Measurements from ENCODE around the gene PDXK.

Gene PDXK

DNA sequence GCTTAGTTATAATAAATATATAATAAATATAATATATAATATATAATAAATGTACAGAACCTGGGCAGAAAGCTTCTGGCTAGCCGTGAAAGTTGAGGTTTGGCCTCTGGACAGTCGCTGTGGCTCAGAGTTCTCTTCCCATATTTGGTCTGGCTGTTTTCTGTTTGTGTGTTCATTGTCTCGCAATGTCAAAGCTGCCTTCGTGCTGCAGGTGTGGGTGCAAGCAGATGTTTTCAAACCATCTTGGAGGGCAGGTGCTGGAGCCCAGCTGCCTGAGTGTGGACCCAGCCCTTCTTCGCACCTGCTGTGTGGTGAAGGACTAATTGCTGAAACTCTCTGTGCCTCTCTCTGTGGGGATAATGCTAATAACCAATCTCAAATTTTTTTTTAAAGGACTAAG lies 60.7 kb downstream of the PDXK start:
- DNase-seq = no peak

DNA sequence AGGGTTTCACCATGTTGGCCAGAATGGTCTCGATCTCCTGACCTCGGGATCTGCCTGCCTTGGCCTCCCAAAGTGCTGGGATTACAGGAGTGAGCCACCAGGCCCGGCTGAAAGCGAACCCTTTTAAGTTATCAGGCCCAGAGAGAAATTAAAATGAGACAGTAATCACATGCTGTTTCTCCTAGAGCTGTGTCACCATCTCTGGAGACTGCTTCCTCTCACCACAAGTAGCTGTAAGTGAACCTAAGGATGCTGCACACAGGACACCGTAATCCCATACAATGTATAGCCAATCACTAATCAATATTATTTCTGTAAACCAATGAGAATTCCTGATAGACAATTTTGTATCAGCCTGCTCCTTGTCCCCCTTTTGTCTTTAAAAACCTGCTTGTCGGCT lies 62.9 kb downstream of the PDXK start:
- no peak for DNase-seq

DNA sequence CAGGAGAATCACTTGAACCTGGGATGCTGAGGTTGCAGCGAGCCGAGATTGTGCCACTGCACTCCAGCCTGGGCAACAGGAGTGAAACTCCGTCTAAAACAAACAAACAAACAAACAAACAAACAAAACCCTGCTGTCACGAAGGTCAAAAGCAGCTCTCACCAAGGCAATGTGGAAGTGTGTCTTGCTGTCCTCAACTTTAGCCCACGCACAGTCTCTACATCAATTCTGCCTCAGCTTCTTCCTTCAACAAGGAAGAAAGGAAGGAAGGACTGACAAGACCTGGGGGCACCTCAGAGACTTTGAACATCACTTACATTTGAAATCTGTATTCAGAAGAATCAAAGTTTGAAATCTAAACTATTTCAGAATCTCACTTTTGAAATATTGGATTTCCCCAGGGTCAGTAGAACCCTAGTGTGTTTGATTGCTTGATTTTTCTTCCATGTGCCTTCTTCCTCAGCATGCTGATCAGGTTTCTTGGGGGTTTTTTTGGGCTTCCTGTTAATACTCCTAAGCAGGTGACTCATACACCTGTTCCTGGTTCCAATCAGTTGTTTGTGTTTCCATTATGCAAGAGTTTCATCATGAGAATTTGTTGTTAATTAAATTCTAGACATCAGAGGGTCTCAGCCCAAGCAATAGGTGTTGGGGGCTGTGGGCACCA lies 63.6 kb downstream of the PDXK start:
- DNase-seq = no peak

DNA sequence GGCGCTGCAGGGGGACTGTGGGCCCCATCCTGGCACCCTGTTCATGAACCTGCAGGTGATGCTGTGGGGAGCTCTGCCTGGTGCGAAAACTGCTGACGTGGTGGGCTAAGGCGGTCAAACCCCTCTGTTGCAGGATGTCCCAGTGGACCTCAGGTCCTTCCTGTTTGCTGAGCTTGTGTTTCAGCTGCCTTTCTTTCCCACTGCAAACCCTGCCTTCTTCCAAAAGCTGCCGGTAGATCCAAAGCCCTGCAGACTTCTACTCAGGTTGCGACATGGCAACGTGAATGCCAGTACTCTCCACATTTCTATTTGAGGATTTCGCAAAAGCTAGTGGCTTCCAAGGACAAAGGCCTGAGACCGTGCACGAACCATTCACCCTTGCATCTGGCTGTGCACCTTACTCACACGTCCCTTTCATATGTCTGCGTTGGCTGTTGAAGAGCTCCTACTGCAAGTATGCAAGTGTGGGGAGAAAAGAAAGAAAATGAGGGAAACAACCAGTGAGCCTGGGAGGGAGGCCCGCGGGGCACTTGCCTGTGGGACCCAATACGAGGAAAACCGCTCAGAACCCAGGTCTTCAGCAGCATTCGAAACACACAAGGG lies 64.3 kb downstream of the PDXK start:
- no peak for DNase-seq

DNA sequence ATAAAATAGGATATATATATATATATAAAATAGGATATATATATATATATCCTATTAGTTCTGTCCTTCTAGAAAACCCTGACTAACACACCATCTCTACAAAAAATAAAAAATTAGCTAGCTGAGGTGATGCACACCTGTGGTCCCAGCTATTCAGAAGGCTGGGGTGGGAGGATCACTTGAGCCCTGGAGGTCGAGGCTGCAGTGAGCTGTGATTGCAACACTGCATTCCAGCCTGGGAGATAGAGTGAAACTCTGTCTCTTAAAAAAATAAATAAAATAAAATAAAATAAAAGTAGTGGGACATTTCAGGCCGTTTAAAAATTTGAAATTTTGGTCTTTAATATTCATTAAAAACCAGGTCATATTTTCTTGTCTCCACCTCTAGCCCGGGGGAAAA lies 66.2 kb downstream of the PDXK start:
- DNase-seq = no peak

DNA sequence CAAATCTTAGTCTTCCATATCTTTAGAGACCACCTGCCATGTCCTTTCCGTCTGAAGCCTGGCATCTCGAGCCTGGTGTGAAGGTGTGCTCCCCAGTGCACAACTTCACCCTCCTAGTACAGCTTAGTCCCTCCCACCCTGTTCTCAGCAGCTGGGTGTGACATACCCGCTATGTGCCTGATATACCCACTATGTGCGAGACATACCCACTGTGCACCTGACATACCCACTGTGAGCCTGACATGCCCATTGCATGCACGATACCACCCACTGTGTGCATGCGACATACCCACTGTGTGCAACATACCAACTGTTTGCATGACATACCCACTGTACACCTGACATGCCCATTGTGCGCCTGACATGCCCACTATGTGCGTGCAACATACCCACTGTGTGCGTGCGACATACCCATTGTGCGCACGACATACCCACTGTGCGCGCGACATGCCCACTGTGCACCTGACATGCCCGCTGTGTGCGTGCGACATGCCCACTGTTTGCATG lies 67.4 kb downstream of the PDXK start:
- DNase-seq = no peak

DNA sequence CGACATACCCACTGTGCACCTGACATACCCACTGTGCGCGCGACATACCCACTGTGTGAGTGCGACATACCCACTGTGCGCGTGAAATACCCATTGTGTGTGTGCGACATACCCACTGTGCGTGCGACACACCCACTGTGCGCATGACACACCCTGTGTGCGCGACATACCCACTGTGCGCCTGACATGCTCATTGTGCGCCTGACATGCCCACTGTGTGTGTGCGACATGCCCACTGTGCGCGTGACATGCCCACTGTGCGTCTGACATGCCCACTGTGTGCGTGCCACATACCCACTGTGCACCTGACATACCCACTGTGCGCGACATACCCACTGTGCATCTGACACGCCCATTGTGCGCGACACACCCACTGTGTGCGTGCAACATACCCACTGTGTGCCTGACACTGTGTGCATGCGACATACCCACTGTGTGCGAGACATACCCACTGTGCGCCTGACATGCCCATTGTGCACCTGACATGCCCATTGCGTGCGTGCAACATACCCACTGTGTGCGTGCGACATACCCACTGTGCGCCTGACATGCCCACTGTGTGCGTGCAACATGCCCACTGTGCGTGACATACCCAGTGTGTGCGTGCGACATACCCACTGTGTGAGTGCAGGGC lies 68.0 kb downstream of the PDXK start:
- no peak for DNase-seq

DNA sequence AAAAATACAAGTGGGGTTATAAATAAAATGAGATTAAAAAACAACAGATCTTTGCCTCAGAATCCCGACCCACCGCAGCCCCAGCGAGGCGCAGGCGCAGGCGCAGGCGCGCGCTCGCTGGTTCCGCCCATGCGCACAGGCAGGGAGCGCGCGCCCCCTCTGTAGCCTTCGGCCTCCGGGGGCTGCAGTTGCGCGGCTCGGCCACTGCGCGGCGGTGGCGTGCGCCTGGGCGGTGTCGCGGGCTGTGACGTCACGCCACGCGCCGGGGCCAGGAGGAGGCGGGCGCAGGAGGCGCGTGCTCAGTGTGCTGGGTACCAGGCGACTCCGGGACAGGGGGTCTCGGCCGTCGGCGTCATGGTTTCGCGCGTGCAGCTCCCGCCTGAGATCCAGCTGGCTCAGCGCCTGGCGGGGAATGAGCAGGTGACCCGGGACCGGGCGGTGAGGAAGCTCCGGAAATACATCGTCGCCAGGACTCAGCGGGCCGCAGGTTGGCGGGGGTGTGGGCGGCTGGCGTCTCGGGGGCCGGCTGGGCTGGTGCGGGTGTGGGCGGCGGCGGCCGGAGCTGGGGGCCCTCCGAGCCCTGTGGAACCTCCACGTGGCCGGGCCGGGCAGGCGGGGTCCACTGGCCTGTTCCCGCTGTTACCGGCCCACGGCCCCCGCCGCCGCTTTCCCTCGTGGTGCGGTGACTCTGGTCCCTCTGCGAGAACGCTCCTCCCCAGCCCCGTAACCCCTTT lies 70.5 kb downstream of the PDXK start, which contains the start of gene RRP1:
RRP1 (plus strand) TSS at position 302 of the 734 bp plus-strand sequence; CDS start at position 355, 53 bp downstream.
- peak; percentile 7 to 94 (median 83) for DNase-seq

DNA sequence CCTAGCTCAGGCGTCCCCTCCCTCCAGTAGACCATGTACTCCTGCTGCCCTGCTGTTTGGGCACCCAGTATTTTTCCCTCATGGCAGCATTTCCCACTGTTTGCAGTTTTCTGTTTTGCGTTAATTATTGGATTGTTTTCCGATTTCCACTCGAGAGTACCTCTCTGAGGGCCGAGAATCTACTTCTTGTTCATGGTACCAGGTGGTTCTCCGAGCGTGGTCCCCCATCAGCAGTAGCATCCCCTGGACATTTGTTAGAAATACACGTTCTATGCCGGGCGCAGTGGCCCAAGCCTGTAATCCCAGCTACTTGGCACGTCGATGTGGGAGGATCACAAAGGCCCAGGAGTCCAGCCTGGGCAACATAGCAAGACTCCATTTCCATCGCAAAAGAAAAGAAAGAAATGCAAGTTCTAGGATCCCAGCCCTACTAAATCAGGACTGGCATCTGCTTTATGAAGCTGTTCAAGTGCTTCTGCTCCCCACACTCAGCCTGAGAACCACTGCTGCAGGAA lies 71.1 kb downstream of the PDXK start:
- DNase-seq = no peak

DNA sequence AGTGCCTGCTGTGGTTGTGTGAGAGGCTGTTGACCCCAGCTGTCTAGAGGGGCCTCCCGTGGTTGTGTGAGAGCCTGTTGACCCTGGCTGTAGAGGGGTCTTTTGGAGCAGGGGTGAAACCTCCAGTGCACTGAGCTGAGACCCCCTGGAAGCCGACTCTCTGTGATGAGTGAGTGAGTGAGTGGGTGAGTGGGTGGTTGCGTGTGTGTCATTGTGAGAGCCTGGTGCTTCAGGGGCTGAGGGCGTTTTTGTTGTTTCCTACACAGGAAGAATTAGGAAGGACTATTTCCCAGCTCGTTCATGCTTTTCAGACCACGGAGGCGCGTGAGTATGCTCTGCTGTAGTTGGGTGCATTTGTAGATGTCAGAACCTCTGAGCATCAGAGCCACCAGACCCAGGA lies 73.5 kb downstream of the PDXK start:
- no peak for DNase-seq

DNA sequence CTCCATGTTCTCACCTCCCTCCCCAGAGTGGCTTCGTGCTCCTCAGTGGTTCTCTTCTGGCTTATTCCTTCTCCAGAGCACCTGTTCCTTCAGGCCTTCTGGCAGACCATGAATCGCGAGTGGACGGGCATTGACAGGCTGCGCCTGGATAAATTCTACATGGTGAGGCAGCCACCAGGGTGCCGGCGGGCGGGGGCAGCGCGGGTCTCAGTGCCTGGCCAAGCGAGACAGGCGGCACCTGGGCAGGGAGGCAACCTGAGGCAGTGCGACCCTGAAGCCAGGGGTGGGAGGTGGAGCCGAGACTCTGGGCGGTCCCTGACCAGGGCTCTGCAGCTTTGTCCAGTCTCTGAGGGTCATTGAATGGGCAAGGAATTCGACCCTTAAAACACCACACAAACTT lies 74.3 kb downstream of the PDXK start:
- DNase-seq = no peak

DNA sequence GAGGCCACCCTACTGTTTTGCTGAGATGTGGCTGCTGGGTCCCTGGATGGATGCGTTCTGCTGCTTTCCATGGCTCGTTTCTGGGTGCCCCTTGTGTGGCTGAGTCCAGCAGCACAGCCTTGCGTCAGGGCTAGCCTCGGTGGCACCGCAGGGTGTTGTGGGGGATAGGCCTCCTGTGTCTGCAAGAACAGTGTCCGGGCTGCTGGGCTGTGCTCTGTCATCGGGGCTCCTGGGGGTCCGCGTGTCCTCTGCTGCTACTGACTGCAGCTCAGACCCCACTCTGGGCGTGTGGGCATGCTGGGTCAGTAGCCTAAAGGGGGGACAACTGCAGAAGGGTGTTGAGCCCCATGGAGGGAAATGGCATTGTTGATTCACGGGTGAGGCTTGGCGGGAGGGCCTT lies 75.4 kb downstream of the PDXK start:
- DNase-seq = no peak

DNA sequence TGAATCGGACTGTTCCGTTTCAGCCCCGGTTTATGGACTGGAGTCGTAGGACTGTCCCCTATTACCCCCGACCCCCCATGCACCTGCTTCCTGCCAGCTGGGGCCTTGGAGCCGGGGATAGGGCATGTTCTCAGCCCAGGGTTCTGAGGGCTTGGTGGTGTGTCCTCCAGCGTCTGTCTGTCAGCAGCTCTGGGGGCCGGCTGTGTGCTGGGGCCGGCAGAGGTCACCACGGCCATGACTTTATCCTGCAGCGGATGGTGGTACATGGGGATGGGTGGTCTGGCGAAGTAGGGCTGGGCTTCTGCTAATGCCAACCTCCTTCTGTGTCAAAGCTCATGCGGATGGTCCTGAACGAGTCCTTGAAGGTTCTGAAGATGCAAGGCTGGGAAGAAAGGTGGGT lies 75.9 kb downstream of the PDXK start:
- DNase-seq = no peak

DNA sequence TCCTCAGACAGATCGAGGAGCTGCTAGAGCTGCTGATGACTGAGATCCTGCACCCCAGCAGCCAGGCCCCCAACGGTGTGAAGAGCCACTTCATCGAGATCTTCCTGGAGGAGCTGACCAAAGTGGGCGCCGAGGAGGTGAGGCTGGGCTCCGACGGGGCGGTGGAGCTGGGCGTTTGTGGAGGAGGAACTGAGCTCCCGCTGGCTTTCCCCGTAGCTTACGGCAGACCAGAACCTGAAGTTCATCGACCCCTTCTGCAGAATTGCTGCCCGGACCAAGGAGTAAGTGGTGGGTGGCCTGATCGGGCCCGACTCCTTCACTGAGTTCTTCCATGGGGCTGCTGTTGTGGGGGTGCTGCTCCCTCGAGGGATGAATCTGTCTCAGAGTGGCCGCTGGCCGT lies 78.5 kb downstream of the PDXK start:
- DNase-seq = no peak

DNA sequence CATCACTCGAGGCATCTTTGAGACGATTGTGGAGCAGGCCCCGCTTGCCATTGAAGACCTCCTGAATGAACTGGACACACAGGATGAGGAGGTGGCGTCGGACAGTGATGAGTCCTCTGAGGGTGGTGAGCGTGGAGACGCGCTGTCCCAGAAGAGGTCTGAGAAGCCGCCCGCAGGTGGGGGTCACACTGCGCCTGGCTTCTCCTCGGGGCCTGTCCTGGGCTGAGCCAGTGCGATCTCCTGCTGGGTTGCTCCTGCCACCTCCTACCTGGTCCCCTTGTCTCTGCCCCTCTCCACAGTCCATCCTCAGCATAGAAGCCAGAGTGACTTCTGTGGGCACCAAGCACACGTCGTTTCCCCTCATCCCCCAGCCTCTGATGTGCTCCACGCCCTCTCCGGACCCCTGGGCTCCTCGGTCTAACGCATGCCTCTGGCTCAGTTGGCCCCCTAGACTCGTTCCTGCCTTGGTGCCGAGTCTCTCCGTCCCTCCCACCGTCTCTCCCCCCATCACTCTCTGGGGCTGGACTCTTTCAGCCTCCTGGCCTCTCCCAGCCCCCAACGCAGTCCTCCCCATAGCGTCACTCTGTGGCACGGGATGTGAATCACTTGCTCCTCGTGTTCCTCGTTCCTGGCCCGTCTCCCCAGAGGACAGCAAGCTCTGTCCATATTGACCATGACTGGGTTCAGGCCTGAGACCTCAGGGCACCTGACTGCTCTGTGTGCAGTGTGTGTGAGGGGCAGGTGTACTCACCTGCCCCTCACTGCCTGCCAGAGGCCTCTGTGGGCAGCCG lies 79.2 kb downstream of the PDXK start:
- no peak for DNase-seq

DNA sequence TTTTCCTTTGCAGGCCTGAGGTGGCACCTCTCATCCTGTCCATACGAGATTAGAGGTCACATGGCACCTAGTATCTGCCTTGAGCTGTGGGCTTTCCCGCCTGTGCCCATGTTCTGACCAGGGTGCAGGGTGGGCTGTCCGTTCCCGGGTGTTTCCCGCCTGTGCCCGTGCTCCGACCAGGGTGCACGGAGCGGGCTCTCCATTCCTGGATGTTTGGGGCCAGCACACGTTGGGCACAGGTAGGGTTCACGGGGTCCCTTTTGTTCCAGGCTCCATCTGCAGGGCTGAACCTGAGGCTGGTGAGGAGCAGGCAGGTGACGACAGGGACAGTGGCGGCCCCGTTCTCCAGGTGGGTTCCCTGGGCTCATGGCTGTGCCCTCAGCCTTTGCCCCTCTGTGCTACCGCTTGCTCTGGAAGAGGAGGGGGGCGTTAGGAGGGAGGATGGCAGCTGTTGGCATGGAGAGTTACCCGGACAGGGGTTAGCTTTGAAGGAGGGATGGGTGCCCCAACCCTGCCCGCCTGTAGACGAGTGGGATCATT lies 80.4 kb downstream of the PDXK start:
- no peak for DNase-seq

DNA sequence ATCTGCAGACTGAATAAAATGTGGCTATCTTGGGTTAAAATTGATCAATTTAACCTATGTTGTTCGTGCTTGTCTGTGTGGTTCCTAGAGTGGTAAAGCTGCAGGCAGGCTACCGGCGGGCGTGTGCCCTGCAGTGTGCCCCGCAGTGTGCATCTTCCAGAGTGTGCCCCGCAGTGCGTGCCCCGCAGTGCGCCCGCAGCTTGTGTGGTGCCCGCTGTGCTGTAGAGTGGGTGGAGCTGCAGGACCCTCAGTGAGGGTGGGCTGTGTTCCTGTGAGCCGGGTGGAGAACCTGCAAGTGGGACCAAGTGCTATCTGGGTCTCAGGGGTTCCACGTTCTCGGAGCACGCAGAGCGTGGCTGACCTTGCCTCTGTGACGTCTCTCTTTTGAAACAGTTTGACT lies 81.2 kb downstream of the PDXK start:
- no peak for DNase-seq

DNA sequence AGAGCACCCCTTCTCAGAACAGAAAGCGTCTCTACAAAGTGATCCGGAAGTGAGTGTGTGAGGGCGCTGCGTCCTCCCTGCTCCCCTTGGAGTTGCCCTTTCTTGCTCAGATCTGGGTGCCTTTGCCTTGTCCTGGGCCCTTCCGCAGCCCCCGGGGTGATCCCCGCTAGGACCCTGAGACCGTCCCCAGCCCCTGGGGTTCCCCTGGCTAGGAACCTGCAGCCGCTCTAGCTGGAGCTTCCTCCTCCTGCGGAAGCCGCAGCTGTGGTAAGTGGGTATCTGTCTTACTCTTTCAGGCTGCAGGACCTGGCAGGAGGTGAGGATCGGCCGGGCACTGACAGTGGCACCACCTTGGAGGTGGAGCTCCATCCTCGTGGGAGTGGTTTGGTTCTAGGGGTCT lies 81.6 kb downstream of the PDXK start:
- no peak for DNase-seq

DNA sequence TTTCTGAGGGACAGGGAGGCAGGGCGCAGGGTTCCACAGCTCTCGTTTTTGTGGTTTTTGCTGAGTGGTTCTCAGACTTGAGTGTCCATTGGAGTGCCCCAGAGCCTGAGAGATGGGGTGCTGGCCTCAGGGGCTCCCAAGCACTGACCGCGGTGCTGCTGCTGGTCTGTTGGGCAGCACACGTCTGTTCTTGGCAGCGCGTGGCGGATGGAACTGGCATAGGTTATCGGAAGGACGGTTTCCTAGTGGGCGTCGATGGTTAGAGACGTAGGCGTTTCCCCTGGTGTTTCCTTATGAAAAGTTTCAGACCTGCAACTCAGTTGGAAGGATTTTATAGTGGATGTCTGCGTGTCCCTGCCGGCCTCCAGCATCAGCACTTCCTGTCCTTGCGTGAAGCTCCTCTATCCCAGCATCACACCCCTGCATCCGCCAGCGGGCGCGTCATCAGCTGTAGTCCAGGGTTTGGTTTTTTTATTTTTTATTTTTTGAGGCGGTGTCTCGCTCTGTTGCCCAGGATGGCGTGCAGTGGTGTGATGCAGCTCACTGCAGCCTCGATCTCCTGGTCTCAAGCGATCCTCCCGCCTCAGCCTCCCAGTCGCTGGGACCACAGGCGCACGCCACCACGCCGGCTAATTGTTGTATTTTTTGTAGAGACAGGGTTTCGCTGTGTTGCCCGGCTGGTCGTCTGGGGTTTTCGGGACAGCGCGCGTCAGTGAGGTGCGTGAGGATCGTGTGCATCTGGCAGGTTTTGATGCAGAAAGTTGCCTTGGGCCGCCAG lies 82.3 kb downstream of the PDXK start:
- DNase-seq = no peak

DNA sequence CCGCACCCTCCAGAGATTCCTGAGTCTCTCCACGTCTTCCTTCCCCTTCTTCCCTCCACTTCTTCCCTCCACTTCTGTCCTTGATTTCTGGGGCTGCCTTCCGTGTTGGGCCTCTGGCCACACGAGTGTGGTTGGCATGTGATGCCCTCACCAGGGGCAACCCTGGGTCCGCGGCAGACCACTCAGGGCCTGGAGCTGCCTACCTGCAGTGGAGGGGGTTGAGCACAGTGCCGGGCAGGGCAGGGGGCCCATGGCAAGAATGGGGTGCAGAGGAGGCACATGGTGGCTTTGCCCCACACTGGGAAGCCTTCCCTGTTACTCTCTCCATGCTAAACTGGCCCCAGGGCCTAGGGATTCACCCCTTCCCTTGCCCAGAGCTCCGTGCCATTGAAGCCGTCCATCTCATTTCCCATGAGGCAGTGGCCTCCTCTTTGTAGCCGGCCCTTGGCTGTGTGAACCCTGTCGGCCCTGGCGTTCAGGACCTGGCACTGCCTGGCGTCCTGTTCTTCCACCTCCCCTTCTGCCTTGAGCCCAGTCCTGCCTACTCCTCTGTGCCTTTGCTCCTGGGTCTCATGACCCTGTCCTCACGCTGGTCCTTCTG lies 83.9 kb downstream of the PDXK start:
- no peak for DNase-seq

Data from hypothalamus (tissue), 51 donors.